ENCODE measurements around the gene CES2. TPM values are rescaled to one million over a fixed set of nuclear protein-coding genes. Genes with fewer than 3 reads are reported as not detected.

CES2 gene, protein sequence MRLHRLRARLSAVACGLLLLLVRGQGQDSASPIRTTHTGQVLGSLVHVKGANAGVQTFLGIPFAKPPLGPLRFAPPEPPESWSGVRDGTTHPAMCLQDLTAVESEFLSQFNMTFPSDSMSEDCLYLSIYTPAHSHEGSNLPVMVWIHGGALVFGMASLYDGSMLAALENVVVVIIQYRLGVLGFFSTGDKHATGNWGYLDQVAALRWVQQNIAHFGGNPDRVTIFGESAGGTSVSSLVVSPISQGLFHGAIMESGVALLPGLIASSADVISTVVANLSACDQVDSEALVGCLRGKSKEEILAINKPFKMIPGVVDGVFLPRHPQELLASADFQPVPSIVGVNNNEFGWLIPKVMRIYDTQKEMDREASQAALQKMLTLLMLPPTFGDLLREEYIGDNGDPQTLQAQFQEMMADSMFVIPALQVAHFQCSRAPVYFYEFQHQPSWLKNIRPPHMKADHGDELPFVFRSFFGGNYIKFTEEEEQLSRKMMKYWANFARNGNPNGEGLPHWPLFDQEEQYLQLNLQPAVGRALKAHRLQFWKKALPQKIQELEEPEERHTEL
- total RNA-seq, result 10 to 100 TPM; 34.3 to 35.8 TPM

DNA sequence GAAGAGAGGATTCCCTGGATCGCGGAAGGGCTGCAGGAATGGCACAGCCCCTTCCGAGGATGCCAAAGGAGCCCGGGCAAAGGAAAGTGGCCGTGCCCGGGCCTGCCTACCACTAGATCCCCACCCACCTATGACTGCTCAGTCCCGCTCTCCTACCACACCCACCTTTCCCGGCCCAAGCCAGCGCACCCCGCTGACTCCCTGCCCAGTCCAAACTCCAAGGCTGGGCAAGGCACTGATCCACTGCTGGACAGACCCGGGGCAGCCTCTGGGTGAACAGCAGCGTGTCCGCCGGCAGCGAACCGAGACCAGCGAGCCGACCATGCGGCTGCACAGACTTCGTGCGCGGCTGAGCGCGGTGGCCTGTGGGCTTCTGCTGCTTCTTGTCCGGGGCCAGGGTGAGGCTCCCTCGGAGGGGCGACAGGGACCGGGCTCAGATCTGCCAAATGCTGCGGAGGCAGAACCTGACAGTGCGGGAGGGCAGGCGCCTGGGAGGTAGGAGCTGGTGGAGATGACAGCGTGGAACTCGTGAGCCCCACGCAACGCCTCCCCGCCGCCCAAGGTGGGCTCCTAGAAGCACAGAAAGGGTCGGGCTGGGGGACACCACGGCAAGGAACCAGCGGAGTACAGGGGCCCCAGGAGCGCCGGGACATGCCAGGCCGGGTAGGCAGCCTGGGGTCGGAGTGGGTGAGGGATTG lies at the start of gene CES2:
CES2 (plus strand) TSS at position 203 of the 698 bp plus-strand sequence; CDS start at position 323, 120 bp downstream.

DNA sequence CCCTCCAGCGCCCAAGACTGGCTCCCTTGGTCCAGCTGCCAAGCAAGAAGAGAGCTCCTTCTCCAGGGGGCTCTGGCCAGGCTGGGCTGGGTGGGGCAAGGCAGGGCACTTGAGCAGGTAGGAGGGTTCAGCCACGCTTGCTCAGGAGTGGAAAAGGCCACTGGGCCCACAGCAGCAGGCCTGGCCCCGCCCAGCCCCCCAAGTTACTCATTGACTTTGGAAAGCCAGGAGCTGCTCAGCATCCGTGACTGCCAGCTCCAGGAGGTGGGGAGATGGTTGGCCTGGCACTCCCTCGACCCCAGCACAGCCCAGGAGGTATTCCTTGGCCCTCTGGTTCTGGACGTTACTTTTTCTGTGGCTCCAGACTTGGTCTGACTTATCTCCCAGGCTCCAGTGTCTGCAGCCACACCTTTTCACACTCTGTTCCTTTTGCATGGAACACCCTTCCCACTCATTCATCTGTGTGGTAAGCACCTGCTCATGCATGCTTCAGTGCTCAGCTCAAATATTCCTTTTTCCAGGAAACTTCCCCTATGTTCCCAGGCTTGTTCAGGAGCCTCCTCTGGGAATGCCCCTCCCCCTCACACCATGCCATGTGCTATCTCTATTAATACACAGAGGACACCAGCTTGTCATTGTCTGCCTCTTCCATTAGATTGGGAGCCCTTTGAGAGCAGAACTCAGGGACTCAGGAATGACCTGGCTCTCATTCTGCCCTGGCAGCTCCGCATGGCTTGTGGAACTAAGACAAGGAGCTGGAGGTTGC lies 16.3 kb upstream of the CES2 start, which contains the start of gene CDH16:
CDH16 (minus strand) TSS at position 83 of the 766 bp plus-strand sequence. CDS start 820 bp downstream, outside the sequence.

GRCh38 chr16:66925322-66925840 lies 9.9 kb upstream of the CES2 start, which contains the start of gene RRAD:
Gene RRAD (minus strand): TSS chr16:66925535. CDS start chr16:66925179, 356 bp downstream.

DNA sequence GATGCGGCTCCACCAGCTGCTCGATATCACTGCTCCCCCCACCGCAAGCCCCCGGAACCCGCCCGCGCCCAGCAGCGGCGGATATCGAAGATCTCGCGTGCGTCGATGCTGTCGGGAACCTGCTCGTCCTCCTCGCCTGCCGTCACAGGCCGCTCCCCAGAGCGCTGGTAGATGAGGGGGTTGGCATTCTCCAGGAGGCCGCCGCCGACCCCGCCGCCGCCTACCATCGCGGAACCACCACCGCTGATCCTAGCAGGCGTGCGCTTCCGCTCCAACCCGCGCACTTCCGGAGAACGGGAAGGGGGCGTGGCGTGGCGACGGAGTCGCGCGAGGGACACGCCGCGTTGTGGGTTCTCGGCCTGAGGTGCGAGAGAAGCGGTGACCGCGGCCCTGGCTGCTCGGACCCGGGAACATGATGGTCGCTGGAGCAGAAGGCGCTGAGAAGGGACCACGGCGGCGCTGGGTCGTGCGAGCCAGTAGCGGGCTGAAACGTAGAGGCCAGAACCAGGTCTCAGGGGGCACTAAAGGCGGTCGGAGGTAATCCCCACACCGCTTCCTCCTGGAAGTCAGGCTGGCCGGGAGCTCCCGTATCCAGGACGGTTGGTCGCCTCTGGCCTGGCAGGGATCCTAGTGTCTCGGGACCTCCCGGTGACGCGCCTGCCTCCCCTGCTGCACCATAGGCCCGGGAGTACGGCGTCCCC lies 1.0 kb upstream of the CES2 start, which contains the start of gene CIAO2B:
CIAO2B (minus strand) TSS at position 265 of the 701 bp plus-strand sequence; CDS start at position 227, 38 bp downstream.

GRCh38 chr16:66961065-66961744 lies 25.9 kb downstream of the CES2 start, which contains the start of gene CES3:
Gene CES3 (plus strand): TSS chr16:66961266. CDS start chr16:66961308, 42 bp downstream.

GRCh38 chr16:66988197-66988788 lies 53.0 kb downstream of the CES2 start, which contains the start of gene CES4A:
Gene CES4A (plus strand): TSS chr16:66988589. CDS start chr16:66988773, 184 bp downstream.

Other genes starting within 250 kb of the CES2 start
- 1 to 10 TPM; 1.0 to 1.1 TPM for gene CMTM4, start 238.8 kb upstream of the CES2 start, total RNA-seq
- gene DYNC1LI2, start 183.9 kb upstream of the CES2 start, total RNA-seq, result 10 to 100 TPM; 43.3 to 56.5 TPM
- not detected for gene TERB1, start 133.9 kb upstream of the CES2 start, total RNA-seq
- 10 to 100 TPM; 58.4 to 61.5 TPM for gene NAE1, start 104.5 kb upstream of the CES2 start, total RNA-seq
- not detected for gene CA7, start 91.1 kb upstream of the CES2 start, total RNA-seq
- 10 to 100 TPM; 19.8 to 23.4 TPM for gene PDP2, start 55.0 kb upstream of the CES2 start, total RNA-seq
- gene CDH16, start 16.6 kb upstream of the CES2 start, total RNA-seq, result not detected
- gene RRAD, start 10.0 kb upstream of the CES2 start, total RNA-seq, result under 1 TPM; 0.29 to 0.38 TPM
- 10 to 100 TPM; 84.4 to 95.3 TPM for gene CIAO2B, start 1.1 kb upstream of the CES2 start, total RNA-seq
- gene CES3, start 25.8 kb downstream of the CES2 start, total RNA-seq, result 1 to 10 TPM; 4.8 to 4.9 TPM
- gene CES4A, start 53.1 kb downstream of the CES2 start, total RNA-seq, result 10 to 100 TPM; 55.5 to 61.9 TPM
- gene CBFB, start 93.6 kb downstream of the CES2 start, total RNA-seq, result 100 to 1,000 TPM; 246 to 271 TPM
- 10 to 100 TPM; 15.9 to 17.3 TPM for gene PHAF1, start 174.4 kb downstream of the CES2 start, total RNA-seq
- 10 to 100 TPM; 12.6 to 13.6 TPM for gene B3GNT9, start 215.5 kb downstream of the CES2 start, total RNA-seq
- 10 to 100 TPM; 87.4 to 89.2 TPM for gene TRADD, start 224.4 kb downstream of the CES2 start, total RNA-seq
- 10 to 100 TPM; 79.6 to 83.9 TPM for gene FBXL8, start 224.4 kb downstream of the CES2 start, total RNA-seq
- 100 to 1,000 TPM; 195 to 227 TPM for gene HSF4, start 229.2 kb downstream of the CES2 start, total RNA-seq
- 10 to 100 TPM; 55.3 to 58.6 TPM for gene NOL3, start 235.0 kb downstream of the CES2 start, total RNA-seq
- 10 to 100 TPM; 67.6 to 74.4 TPM for gene MATCAP1, start 248.4 kb downstream of the CES2 start, total RNA-seq

Data from activated naive CD4-positive, alpha-beta T cell treated with anti-CD3 and anti-CD28 coated beads, Interleukin-2, amount 10 ng/mL, durations not matched to agents 5 hours and 36 hours (primary cell).